HepG2 (cell line): Measurements from ENCODE around the gene NUDCD3. TPM values are rescaled to one million over a fixed set of nuclear protein-coding genes. Genes with fewer than 3 reads are reported as not detected.
A peak's percentile ranks its signal among the peaks of the same experiment; 100 is the strongest.

ENCODE experiments used
- GABPA ChIP-seq, 2 experiments: IDR thresholded peaks; 2 replicates each; pipeline ENCODE4 v1.6.1; 2011 to 2016; ENCODE audit warnings: low read depth in 2 of 2, low read length in 1 of 2, missing biosample characterization in 1 of 2, missing genetic modification characterization in 1 of 2
- HMGXB4 ChIP-seq, 2 experiments: sonication (generic) in 1 of 2; formaldehyde crosslinking in 1 of 2; IDR thresholded peaks; 2 replicates each; pipeline versions ENCODE4 v1.4.0 to v1.6.1; 2018 to 2020; ENCODE audit warnings: missing genetic modification reagents in 2 of 2, borderline replicate concordance in 1 of 2, low read depth in 1 of 2, mild to moderate bottlenecking in 1 of 2, missing biosample characterization in 1 of 2
- HOXD1 ChIP-seq: sonication (generic); formaldehyde crosslinking; IDR thresholded peaks from 2 replicates; pipeline ENCODE4 v1.5.0; 2020; ENCODE audit warnings: missing genetic modification reagents
- KMT2A ChIP-seq: sonication (generic); formaldehyde crosslinking; IDR thresholded peaks from 2 replicates; pipeline ENCODE4 v1.4.0; 2020; ENCODE audit warnings: missing genetic modification reagents
- MIER3 ChIP-seq: IDR thresholded peaks from 2 replicates; pipeline ENCODE4 v1.6.1; 2016; ENCODE audit warnings: missing compliant biosample characterization, borderline replicate concordance
- MTA3 ChIP-seq: sonication (generic); formaldehyde crosslinking; IDR thresholded peaks from 2 replicates; pipeline ENCODE4 v1.4.0; 2020; ENCODE audit warnings: missing genetic modification reagents
- POGZ ChIP-seq: sonication (generic); formaldehyde crosslinking; IDR thresholded peaks from 2 replicates; pipeline ENCODE4 v1.4.0; 2020; ENCODE audit warnings: mild to moderate bottlenecking, missing genetic modification reagents
- RFX5 ChIP-seq: IDR thresholded peaks from 2 replicates; pipeline ENCODE4 v1.6.1; 2011; ENCODE audit warnings: low read depth, low read length, improper control_type of control experiment
- SMARCC2 ChIP-seq: fragments of 450-650 bp; IDR thresholded peaks from 2 replicates; pipeline ENCODE4 v1.6.1; 2017; ENCODE audit warnings: antibody characterized with exemption, mild to moderate bottlenecking
- THRA ChIP-seq: sonication (generic); formaldehyde crosslinking; IDR thresholded peaks from 2 replicates; pipeline ENCODE4 v1.4.0; 2020; ENCODE audit warnings: missing genetic modification reagents, borderline replicate concordance
- ZBTB44 ChIP-seq: sonication (generic); formaldehyde crosslinking; IDR thresholded peaks from 2 replicates; pipeline ENCODE4 v1.4.0; 2020; ENCODE audit warnings: missing genetic modification reagents
- ZNF281 ChIP-seq: sonication (generic); formaldehyde crosslinking; IDR thresholded peaks from 2 replicates; pipeline ENCODE4 v1.4.0; 2020; ENCODE audit warnings: missing genetic modification reagents, borderline replicate concordance
- ZNF512B ChIP-seq: sonication (generic); formaldehyde crosslinking; IDR thresholded peaks from 2 replicates; pipeline ENCODE4 v1.5.1; 2020; ENCODE audit warnings: missing genetic modification reagents, mild to moderate bottlenecking, borderline replicate concordance
- ZNF678 ChIP-seq: sonication (generic); formaldehyde crosslinking; IDR thresholded peaks from 2 replicates; pipeline ENCODE4 v1.4.0; 2020; ENCODE audit warnings: mild to moderate bottlenecking, missing genetic modification reagents
- polyA plus RNA-seq, 8 experiments: library from polyadenylated mRNA; depleted of rRNA in 3 of 8; stranded (reverse) in 7 of 8; unstranded in 1 of 8; fragments of >200 nt; fragmentation: Illumina TruSeq in 4 of 8; extraction: Trizol in 4 of 8; gene quantifications; 2 replicates each; pipeline versions ENCODE4 v1.2.1 to v1.2.3, GENCODE V29; 2011 to 2016; ENCODE audit warnings: low read depth in 4 of 8, missing spikeins in 1 of 8, mixed read lengths in 1 of 8; ENCODE audit not compliant: insufficient read depth in 1 of 8
- total RNA-seq, 5 experiments: library from RNA; depleted of rRNA; stranded (reverse); fragments of >200 nt; fragmentation: Illumina TruSeq; extraction: Trizol; gene quantifications; 2 replicates each; pipeline ENCODE4 v1.2.3, GENCODE V29; 2016; ENCODE audit warnings: low read depth in 1 of 5

The NUDCD3 gene
- total and polyA plus RNA-seq, 2 of the 13 experiments (the other 11 are each of a cell fraction or from before 2014, with no cell fraction given): 20.8 to 49.9 TPM

DNA sequence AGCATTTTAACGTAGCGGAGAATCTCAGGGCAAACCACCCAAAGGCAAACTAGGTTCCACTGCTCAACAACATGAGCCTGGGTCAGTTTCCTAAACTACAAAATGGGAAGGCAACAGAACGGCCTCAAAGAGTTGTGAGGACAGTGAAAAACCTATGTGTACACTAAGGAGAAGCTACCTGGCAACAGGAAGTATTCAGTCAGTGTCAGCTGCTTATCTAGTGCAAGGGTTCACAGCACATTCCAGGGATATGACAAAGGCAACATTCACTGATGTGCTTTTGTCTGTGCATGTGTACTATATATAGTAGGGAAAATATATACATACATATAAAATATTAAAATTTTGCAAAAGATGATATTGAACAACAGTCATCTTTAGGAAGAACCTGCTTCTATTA, 17.2 kb downstream of the NUDCD3 start (continued):
- TF ChIP-seq ZBTB44 (CRISPR knock-in tag) (no peak), THRA (CRISPR knock-in tag) (peak; percentile 58; the same call in 1 of the 2 replicates), HOXD1 (peak; percentile 100), MIER3 (CRISPR knock-in tag) (peak; percentile 69; the same call in 1 of the 2 replicates), MTA3 (CRISPR knock-in tag) (no peak), RFX5 (peak; percentile 91), GABPA (IDR thresholded peaks at IDR 0.05; ENCODE audit: low read depth, low read length) (no peak), GABPA (CRISPR knock-in tag; IDR thresholded peaks at IDR 0.05; ENCODE audit: low read depth) (peak; percentile 72), ZNF678 (CRISPR knock-in tag) (no peak), POGZ (CRISPR knock-in tag) (peak; percentile 27; the same call in 1 of the 2 replicates), ZNF512B (CRISPR knock-in tag) (no peak), SMARCC2 (no peak), KMT2A (CRISPR knock-in tag) (no peak), ZNF281 (no peak), HMGXB4 (CRISPR knock-in tag; IDR thresholded peaks at IDR 0.05; ENCODE audit: borderline replicate concordance in 1 of 2, low read depth in 1 of 2) (peak in 1 of 2 experiments; percentile 50; a peak in 1 of 4 replicates)
